ENCODE data around the gene PYHIN1. TPM values are rescaled to one million over a fixed set of nuclear protein-coding genes. Genes with fewer than 3 reads are reported as not detected.

The PYHIN1 gene
- total and polyA plus RNA-seq, 7 experiments from 2014 or later: 8.4 to 48.2 (median 32.1) TPM

DNA sequence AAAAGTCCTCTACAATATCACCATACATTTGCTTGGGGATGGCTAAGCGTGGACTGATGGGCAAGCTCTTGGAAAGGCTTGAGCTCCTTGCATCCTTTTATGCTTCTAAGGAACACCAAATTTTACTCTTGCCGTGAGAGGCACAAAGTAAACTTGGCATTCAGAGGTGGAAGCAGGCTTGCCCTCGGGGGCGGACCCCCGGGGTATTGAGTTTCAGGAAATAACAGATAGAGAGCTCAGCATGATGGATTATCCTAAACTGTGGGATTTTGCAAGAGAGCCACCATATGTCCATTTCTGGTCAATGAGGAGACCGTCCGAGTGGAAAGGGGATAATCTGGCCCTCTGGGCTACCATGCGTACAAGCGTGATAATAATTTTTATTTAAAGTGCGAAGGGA lies 92.4 kb downstream of the PYHIN1 start:
- intact Hi-C loops (cut with micrococcal nuclease): no loop called here
- ChIA-PET POLR2A (no interaction called here), CTCF (no interaction called here)
- Mint-ChIP-seq H3K36me3 (peaks cover 18 to 84% (median 66%) of the 10 kb centered on the region in 5 donors), H3K4me1 (peaks cover 48 to 90% (median 76%) of the 10 kb centered on the region in 7 donors), H3K4me3 (peak overlapping the region in 1 of 10 donors; percentile 10), H3K27me3 (no peaks in the 10 kb centered on the region), H3K9me3 (peaks cover 0 to 13% (median 0%) of the 10 kb centered on the region in 11 donors), H3K27ac (no peak overlapping the region)
- Histone ChIP-seq H3K27me3 (ENCODE audit: control insufficient read depth in 2 of 2, insufficient read depth in 2 of 2, low read length in 2 of 2) (no peaks in the 10 kb centered on the region), H3K36me3 (ENCODE audit: control insufficient read depth in 2 of 3, insufficient read depth in 3 of 3, low read length in 3 of 3) (peaks cover 6 to 50% (median 17%) of the 10 kb centered on the region in 3 experiments), H3K27ac (ENCODE audit: low read depth, low read length) (no peak overlapping the region), H3K9me3 (ENCODE audit: control insufficient read depth in 2 of 3, low read length in 3 of 3) (no peaks in the 10 kb centered on the region), H3K4me1 (ENCODE audit: control insufficient read depth in 2 of 2, insufficient read depth in 2 of 2, low read length in 2 of 2) (peaks cover 3 to 18% of the 10 kb centered on the region in 2 donors), H3K4me3 (ENCODE audit: low read length) (no peak overlapping the region)
- DNase-seq (no peak), ATAC-seq (no peak)

DNA sequence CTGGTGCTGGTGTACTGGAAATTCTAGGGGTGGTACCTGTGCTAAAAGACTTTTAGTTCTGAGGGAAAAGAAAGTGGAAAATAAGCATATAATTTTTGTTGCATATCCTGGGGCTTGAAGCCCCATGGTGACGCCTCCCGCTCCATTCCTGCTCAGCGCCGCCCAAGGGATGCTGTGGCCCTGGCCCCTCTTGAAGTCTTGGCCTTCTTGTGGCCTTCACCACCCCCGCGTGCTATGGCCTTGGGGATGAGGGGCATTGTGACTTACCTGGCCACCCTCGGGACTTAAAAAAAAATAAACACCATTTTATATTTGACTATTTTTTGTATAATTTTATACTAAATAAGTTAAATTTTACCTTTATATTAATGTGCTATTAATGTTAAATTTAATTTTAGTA lies 93.7 kb downstream of the PYHIN1 start:
- no peak for DNase-seq
- H3K4me3 Mint-ChIP-seq: peak overlapping the region in 2 of 10 donors; percentile 3 to 10
- peaks cover 22 to 90% (median 73%) of the 10 kb centered on the region in 5 donors for H3K36me3 Mint-ChIP-seq
- POLR2A ChIA-PET: interaction anchor here (0.9 kb wide), 1 partner anchor 16 kb away, joined by 3 read pairs; the partner anchor contains the start of gene IFI16
- no peak for ATAC-seq
- Histone ChIP-seq H3K4me3 (ENCODE audit: low read length) (no peak overlapping the region), H3K36me3 (ENCODE audit: control insufficient read depth in 2 of 3, insufficient read depth in 3 of 3, low read length in 3 of 3) (peaks cover 5 to 46% (median 14%) of the 10 kb centered on the region in 3 experiments), H3K27ac (ENCODE audit: low read depth, low read length) (no peak overlapping the region), H3K27me3 (ENCODE audit: control insufficient read depth in 2 of 2, insufficient read depth in 2 of 2, low read length in 2 of 2) (no peaks in the 10 kb centered on the region), H3K4me1 (ENCODE audit: control insufficient read depth in 2 of 2, insufficient read depth in 2 of 2, low read length in 2 of 2) (peaks cover 3 to 18% of the 10 kb centered on the region in 2 donors), H3K9me3 (ENCODE audit: control insufficient read depth in 2 of 3, low read length in 3 of 3) (no peaks in the 10 kb centered on the region)
- peaks cover 0 to 15% (median 5%) of the 10 kb centered on the region in 11 donors for H3K9me3 Mint-ChIP-seq
- H3K27ac Mint-ChIP-seq: no peak overlapping the region
- peaks cover 53 to 90% (median 75%) of the 10 kb centered on the region in 7 donors for H3K4me1 Mint-ChIP-seq
- CTCF ChIA-PET: no interaction called here
- no peaks in the 10 kb centered on the region for H3K27me3 Mint-ChIP-seq
- intact Hi-C loops (cut with micrococcal nuclease): no loop called here

Other genes starting within 250 kb of the PYHIN1 start
- not detected for gene SPTA1, start 244.8 kb upstream of the PYHIN1 start, total RNA-seq
- not detected for gene SPTA1, start 244.8 kb upstream of the PYHIN1 start, polyA plus RNA-seq
- not detected for gene OR6K2, start 230.9 kb upstream of the PYHIN1 start, total RNA-seq
- not detected for gene OR6K2, start 230.9 kb upstream of the PYHIN1 start, polyA plus RNA-seq
- gene OR6K3, start 210.8 kb upstream of the PYHIN1 start, total RNA-seq: under 1 TPM in 1 of 5 experiments, not detected in 4; 0.29 TPM
- gene OR6K3, start 210.8 kb upstream of the PYHIN1 start, polyA plus RNA-seq: not detected
- not detected for gene OR6K6, start 176.8 kb upstream of the PYHIN1 start, total RNA-seq
- not detected for gene OR6K6, start 176.8 kb upstream of the PYHIN1 start, polyA plus RNA-seq
- gene OR6N1, start 159.4 kb upstream of the PYHIN1 start, total RNA-seq: under 1 TPM in 1 of 5 experiments, not detected in 4; 0.37 TPM
- not detected for gene OR6N1, start 159.4 kb upstream of the PYHIN1 start, polyA plus RNA-seq
- under 1 TPM in 1 of 5 experiments, not detected in 4; 0.17 TPM for gene OR6N2, start 150.3 kb upstream of the PYHIN1 start, total RNA-seq
- gene OR6N2, start 150.3 kb upstream of the PYHIN1 start, polyA plus RNA-seq: not detected
- gene MNDA, start 100.2 kb upstream of the PYHIN1 start, total RNA-seq: 100 to 1,000 TPM in 1 of 5 experiments, 1 to 10 TPM in 2, under 1 TPM in 1, not detected in 1; 0.70 to 104 (median 3.1) TPM
- gene MNDA, start 100.2 kb upstream of the PYHIN1 start, polyA plus RNA-seq: under 1 TPM; 0.18 to 0.67 TPM
- 100 to 1,000 TPM in 2 of 5 experiments, 10 to 100 TPM in 3; 42.4 to 307 (median 96.0) TPM for gene IFI16, start 78.4 kb downstream of the PYHIN1 start, total RNA-seq
- 10 to 100 TPM; 46.1 to 48.0 TPM for gene IFI16, start 78.4 kb downstream of the PYHIN1 start, polyA plus RNA-seq
- gene AIM2, start 145.2 kb downstream of the PYHIN1 start, total RNA-seq: 1 to 10 TPM in 2 of 5 experiments, under 1 TPM in 2, not detected in 1; 0.32 to 8.8 (median 2.1) TPM
- not detected for gene AIM2, start 145.2 kb downstream of the PYHIN1 start, polyA plus RNA-seq
- not detected for gene CADM3, start 240.1 kb downstream of the PYHIN1 start, total RNA-seq
- not detected for gene CADM3, start 240.1 kb downstream of the PYHIN1 start, polyA plus RNA-seq

Measured in naive thymus-derived CD4-positive, alpha-beta T cell (primary cell).